Measurements from ENCODE around the gene TSPAN11. TPM values are rescaled to one million over a fixed set of nuclear protein-coding genes. Genes with fewer than 3 reads are reported as not detected.
"Not testable (repeated sequence)": the region's sequence is repeated elsewhere in the genome, so short reads cannot be mapped to it uniquely, and the experiment has no call there.

TSPAN11 gene
- total RNA-seq, 2 experiments from 2014 or later = not detected

- Mint-ChIP-seq H3K36me3 (no peaks in the 10 kb centered on the region), H3K4me1 (no peaks in the 10 kb centered on the region), H3K9me3 (peaks cover 2% of the 10 kb centered on the region), H3K27me3 (peaks cover 14% of the 10 kb centered on the region), H3K27ac (no peak overlapping the region), H3K4me3 (no peak overlapping the region)
- ATAC-seq (ENCODE audit: low read depth) = no peak
- DNase-seq = no peak
- POLR2A ChIA-PET = no interaction called here
Observed at GRCh38 chr12:31021181-31021580, 94.6 kb downstream of the TSPAN11 start.

DNA sequence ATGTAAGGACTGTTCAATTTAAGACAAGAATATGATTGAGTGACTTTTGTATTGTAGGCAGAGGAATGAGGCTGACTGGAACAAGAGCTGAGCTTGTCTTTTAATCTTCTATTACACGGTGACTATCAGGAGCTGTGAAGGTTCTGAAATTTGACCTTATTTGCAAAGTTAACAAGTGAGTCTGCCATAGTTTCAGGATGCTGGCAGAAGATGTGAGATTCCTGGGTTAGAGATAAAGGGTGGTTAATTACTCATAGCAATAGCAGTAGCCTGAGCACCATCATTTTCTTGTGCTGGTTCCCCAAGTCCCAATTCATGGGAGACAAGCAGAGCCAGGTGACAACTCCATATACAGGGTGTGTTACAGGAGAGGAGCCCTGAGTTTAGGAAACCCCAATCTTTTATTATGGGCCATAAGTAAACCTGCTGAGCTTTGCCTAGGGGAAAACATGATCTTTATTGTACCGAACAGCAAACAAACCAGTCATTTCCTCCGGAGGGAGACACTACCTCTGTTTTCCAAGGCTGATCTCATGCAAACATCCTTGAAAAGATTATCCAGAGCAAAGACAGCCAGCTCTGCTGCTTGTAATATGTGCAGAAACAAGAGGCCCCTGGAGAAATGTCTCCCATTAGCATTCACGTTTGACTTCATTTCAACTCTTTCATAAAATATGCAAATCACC is 95.4 kb downstream of the TSPAN11 start:
- Mint-ChIP-seq H3K27me3 (peaks cover 15% of the 10 kb centered on the region), H3K9me3 (peaks cover 2% of the 10 kb centered on the region), H3K27ac (no peak overlapping the region), H3K4me1 (no peaks in the 10 kb centered on the region), H3K36me3 (no peaks in the 10 kb centered on the region), H3K4me3 (no peak overlapping the region)
- no peak for DNase-seq
- ATAC-seq (ENCODE audit: low read depth) = no peak
- POLR2A ChIA-PET = no interaction called here

DNA sequence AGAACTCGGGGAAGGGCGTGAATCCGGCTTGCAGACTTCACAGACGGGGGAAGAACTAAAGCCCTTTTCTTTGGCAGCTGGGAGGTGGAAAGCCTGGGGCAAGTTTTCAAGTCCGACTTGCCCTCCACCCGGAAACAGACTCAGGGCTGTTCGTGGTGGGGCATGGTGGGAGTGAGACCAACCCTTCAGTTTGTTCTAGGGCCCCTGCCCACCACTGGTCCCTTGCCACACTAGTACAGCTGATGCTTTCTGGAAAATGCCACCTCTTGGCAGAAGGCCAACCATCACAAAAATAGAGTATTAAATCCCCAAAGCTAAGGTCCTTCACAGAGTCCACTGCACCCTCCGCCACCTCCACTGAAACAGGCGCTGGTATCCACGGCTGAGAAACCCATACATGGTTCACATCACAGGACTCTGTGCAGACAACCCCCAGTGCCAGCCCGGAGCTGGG is 96.8 kb downstream of the TSPAN11 start:
- Mint-ChIP-seq H3K4me3 (no peak overlapping the region), H3K9me3 (peaks cover 3% of the 10 kb centered on the region), H3K4me1 (no peaks in the 10 kb centered on the region), H3K27ac (no peak overlapping the region), H3K27me3 (peaks cover 16% of the 10 kb centered on the region), H3K36me3 (no peaks in the 10 kb centered on the region)
- ATAC-seq (ENCODE audit: low read depth) = no peak
- POLR2A ChIA-PET = no interaction called here
- DNase-seq = no peak

DNA sequence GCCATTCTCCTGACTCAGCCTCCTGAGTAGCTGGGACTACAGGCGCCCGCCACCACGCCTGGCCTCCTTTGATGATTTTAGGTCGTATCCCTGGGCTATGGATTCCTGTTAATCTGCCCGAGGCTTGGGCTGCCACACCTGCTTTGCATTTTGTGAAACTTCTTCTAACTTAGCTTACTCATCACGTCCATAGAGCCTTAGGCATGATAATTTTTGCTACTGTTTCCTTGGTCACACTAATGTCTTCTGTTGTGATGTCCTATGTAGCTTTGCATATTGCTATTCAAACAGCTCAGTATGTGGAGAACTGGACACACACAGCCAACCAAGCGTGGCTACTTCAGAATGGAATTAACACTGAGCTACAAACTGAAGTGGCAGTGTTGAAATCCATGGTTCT is 99.7 kb downstream of the TSPAN11 start:
- DNase-seq (no peak), ATAC-seq (ENCODE audit: low read depth) (no peak)
- H3K4me3 Mint-ChIP-seq = no peak overlapping the region
- no peak overlapping the region for H3K27ac Mint-ChIP-seq
- no peaks in the 10 kb centered on the region for H3K36me3 Mint-ChIP-seq
- H3K27me3 Mint-ChIP-seq = peaks cover 12% of the 10 kb centered on the region
- POLR2A ChIA-PET = no interaction called here
- no peaks in the 10 kb centered on the region for H3K4me1 Mint-ChIP-seq
- peaks cover 1% of the 10 kb centered on the region for H3K9me3 Mint-ChIP-seq

DNA sequence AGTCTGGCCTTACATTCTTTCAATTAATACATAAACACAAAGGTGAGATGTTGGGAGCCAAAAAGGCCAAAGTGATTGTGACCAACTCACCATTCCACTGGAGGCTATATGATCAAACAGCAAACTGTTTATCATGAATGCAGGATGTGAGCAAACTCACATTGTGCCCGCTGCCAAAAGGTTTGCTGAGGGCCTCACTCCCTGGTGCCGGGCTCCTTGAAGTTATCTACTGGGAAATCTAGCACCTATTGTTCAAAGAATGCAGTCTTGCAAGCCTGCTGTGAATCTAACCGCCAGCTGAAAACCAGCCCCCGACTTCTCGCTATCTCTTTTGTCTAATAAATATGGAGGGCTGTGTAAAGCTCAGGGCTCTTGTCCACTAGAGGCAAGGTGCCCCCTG is 100.5 kb downstream of the TSPAN11 start:
- POLR2A ChIA-PET, H3K27ac Mint-ChIP-seq: not testable (repeated sequence)

DNA sequence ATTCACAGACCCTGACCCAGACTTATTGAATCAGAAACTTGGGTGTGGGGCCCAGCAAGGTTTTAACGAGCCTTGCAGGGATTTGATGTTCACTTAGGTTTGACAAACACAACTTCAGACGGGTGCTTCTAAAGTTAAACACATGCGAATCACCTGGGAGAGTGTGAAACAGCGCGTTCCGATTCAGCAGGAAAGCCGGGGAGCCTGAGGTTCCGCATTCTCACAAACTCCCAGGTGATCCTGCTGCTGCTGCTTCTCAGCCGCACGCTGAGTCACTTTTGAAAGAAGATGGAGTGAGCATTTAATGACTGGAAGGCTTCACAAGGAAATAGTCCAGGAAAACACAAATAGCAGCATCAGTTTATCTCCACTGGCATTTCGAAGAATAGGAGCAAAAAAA is 102.9 kb downstream of the TSPAN11 start:
- Mint-ChIP-seq H3K4me3 (no peak overlapping the region), H3K27ac (no peak overlapping the region), H3K27me3 (peaks cover 17% of the 10 kb centered on the region), H3K36me3 (no peaks in the 10 kb centered on the region), H3K9me3 (peaks cover 1% of the 10 kb centered on the region), H3K4me1 (peaks cover 2% of the 10 kb centered on the region)
- DNase-seq = no peak
- POLR2A ChIA-PET = no interaction called here
- no peak for ATAC-seq (ENCODE audit: low read depth)

More for the DNA sequence above, 100.5 kb downstream of the TSPAN11 start:
- H3K4me3 Mint-ChIP-seq; DNase-seq; H3K9me3 Mint-ChIP-seq; H3K4me1 Mint-ChIP-seq; H3K36me3 Mint-ChIP-seq; ATAC-seq (ENCODE audit: low read depth): not testable (repeated sequence)
- H3K27me3 Mint-ChIP-seq = peaks cover 12% of the 10 kb centered on the region

GRCh38 chr12:31029916-31030562 is 103.5 kb downstream of the TSPAN11 start:
- POLR2A ChIA-PET = no interaction called here
- H3K4me3 Mint-ChIP-seq = no peak overlapping the region
- ATAC-seq (ENCODE audit: low read depth) (no peak), DNase-seq (no peak)
- H3K4me1 Mint-ChIP-seq = peaks cover 2% of the 10 kb centered on the region
- H3K9me3 Mint-ChIP-seq = peaks cover 1% of the 10 kb centered on the region
- no peaks in the 10 kb centered on the region for H3K36me3 Mint-ChIP-seq
- H3K27ac Mint-ChIP-seq = no peak overlapping the region
- H3K27me3 Mint-ChIP-seq = peaks cover 14% of the 10 kb centered on the region

GRCh38 chr12:31031951-31032335 is 105.4 kb downstream of the TSPAN11 start:
- Mint-ChIP-seq H3K4me3 (no peak overlapping the region), H3K27ac (no peak overlapping the region), H3K27me3 (peaks cover 8% of the 10 kb centered on the region), H3K36me3 (no peaks in the 10 kb centered on the region), H3K9me3 (peaks cover 1% of the 10 kb centered on the region), H3K4me1 (peaks cover 5% of the 10 kb centered on the region)
- DNase-seq (no peak), ATAC-seq (ENCODE audit: low read depth) (no peak)
- POLR2A ChIA-PET = no interaction called here

- POLR2A ChIA-PET = no interaction called here
- H3K36me3 Mint-ChIP-seq = no peaks in the 10 kb centered on the region
- H3K27me3 Mint-ChIP-seq = peaks cover 11% of the 10 kb centered on the region
- peaks cover 5% of the 10 kb centered on the region for H3K4me1 Mint-ChIP-seq
- ATAC-seq (ENCODE audit: low read depth) = no peak
- H3K4me3 Mint-ChIP-seq = no peak overlapping the region
- H3K27ac Mint-ChIP-seq = no peak overlapping the region
- no peak for DNase-seq
- no peaks in the 10 kb centered on the region for H3K9me3 Mint-ChIP-seq
Observed at GRCh38 chr12:31033146-31033545, 106.6 kb downstream of the TSPAN11 start.

- DNase-seq = no peak
- H3K27me3 Mint-ChIP-seq = peaks cover 11% of the 10 kb centered on the region
- H3K27ac Mint-ChIP-seq = no peak overlapping the region
- ATAC-seq (ENCODE audit: low read depth) = no peak
- H3K4me1 Mint-ChIP-seq = peaks cover 5% of the 10 kb centered on the region
- H3K36me3 Mint-ChIP-seq = no peaks in the 10 kb centered on the region
- POLR2A ChIA-PET = no interaction called here
- no peak overlapping the region for H3K4me3 Mint-ChIP-seq
- no peaks in the 10 kb centered on the region for H3K9me3 Mint-ChIP-seq
Observed at GRCh38 chr12:31033681-31034080, 107.1 kb downstream of the TSPAN11 start.

DNA sequence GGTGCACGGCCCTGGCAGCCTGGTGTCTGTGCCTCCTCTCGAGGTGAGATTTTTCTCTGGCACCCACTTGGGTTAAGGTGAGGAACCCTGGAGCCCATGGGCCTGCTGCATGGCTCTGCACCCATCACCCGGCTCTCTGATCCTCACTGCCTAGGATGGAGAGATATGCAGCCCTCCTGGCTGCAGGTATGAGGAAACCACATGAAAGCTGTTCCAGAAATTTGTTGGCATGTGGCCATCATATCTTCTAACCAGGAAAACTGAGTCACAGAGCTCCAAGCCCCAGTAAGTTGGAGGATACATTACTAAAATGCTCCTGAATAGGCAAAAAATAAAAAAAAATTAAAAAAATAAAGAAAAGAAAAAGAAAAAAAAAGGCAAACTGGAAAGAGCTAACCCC is 107.8 kb downstream of the TSPAN11 start:
- Mint-ChIP-seq H3K36me3 (no peaks in the 10 kb centered on the region), H3K9me3 (no peaks in the 10 kb centered on the region), H3K27me3 (peaks cover 11% of the 10 kb centered on the region), H3K4me1 (peaks cover 5% of the 10 kb centered on the region), H3K4me3 (no peak overlapping the region), H3K27ac (no peak overlapping the region)
- ATAC-seq (ENCODE audit: low read depth) (no peak), DNase-seq (no peak)
- POLR2A ChIA-PET = no interaction called here

GRCh38 chr12:31035226-31035625 is 108.7 kb downstream of the TSPAN11 start:
- no peak overlapping the region for H3K4me3 Mint-ChIP-seq
- DNase-seq (no peak), ATAC-seq (ENCODE audit: low read depth) (no peak)
- H3K4me1 Mint-ChIP-seq = peaks cover 5% of the 10 kb centered on the region
- H3K36me3 Mint-ChIP-seq = no peaks in the 10 kb centered on the region
- POLR2A ChIA-PET = no interaction called here
- peaks cover 11% of the 10 kb centered on the region for H3K27me3 Mint-ChIP-seq
- H3K27ac Mint-ChIP-seq = no peak overlapping the region
- no peaks in the 10 kb centered on the region for H3K9me3 Mint-ChIP-seq

GRCh38 chr12:31035967-31036665 is 109.6 kb downstream of the TSPAN11 start:
- Mint-ChIP-seq H3K27ac (no peak overlapping the region), H3K4me1 (peaks cover 5% of the 10 kb centered on the region), H3K4me3 (no peak overlapping the region), H3K9me3 (no peaks in the 10 kb centered on the region), H3K27me3 (peaks cover 13% of the 10 kb centered on the region), H3K36me3 (no peaks in the 10 kb centered on the region)
- DNase-seq = no peak
- no peak for ATAC-seq (ENCODE audit: low read depth)
- POLR2A ChIA-PET = no interaction called here

- H3K27me3 Mint-ChIP-seq = peaks cover 13% of the 10 kb centered on the region
- DNase-seq (no peak), ATAC-seq (ENCODE audit: low read depth) (no peak)
- no peak overlapping the region for H3K27ac Mint-ChIP-seq
- H3K4me3 Mint-ChIP-seq = no peak overlapping the region
- POLR2A ChIA-PET = no interaction called here
- H3K4me1 Mint-ChIP-seq = peaks cover 3% of the 10 kb centered on the region
- no peaks in the 10 kb centered on the region for H3K9me3 Mint-ChIP-seq
- H3K36me3 Mint-ChIP-seq = no peaks in the 10 kb centered on the region
Observed at GRCh38 chr12:31037028-31037427, 110.5 kb downstream of the TSPAN11 start.
